GM18498 (cell line): ENCODE data around the gene CROCC2.

ENCODE experiments used
- ATAC-seq: cut with Tn5 transposase; IDR thresholded peaks from one replicate; pipeline ENCODE4 v1.9.1; 2021; ENCODE audit warnings: mild to moderate bottlenecking, moderate library complexity; ENCODE audit not compliant: unreplicated experiment

Gene CROCC2

DNA sequence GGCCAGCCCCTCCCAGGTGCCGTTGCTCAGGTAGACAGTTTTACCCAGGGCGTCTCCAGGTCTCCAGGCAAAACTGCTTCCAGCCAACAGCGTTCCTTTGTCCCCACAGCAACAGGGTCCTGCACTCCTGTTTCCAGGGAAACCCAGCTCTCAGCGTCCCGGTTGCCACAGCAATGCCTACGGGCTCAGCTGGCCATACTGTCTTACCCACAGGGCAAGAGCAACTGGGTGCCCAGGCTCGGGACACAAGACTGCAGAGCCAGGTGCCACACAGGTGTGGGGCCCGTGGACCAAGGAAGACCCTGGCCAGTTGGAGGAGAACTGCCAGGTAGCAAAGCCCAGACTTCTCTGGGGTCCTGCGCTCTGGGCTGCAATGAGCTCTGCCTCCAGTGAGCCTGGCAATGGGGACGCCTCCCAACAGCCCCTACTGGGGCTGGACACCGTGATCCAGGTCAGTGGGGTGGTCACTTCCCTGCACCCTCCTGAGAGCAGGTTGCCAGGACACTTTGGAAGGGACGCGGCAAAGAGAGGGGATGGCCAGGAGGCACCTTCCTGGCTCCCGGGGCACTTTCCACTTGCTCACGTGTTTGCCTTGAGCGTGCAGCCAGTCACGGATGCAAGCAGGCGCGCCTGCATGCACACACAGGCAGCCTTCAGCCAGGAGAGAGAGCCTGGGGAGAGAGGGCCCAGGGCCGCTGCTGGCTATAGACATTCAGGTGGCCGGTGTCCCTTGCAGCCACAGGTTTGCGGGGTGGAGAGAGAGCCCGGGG, at the start of gene CROCC2:
TSS of gene CROCC2 (plus strand) at position 196 of the 770 bp plus-strand sequence. CDS start at position 374, 178 bp downstream.
- ATAC-seq = no peak

DNA sequence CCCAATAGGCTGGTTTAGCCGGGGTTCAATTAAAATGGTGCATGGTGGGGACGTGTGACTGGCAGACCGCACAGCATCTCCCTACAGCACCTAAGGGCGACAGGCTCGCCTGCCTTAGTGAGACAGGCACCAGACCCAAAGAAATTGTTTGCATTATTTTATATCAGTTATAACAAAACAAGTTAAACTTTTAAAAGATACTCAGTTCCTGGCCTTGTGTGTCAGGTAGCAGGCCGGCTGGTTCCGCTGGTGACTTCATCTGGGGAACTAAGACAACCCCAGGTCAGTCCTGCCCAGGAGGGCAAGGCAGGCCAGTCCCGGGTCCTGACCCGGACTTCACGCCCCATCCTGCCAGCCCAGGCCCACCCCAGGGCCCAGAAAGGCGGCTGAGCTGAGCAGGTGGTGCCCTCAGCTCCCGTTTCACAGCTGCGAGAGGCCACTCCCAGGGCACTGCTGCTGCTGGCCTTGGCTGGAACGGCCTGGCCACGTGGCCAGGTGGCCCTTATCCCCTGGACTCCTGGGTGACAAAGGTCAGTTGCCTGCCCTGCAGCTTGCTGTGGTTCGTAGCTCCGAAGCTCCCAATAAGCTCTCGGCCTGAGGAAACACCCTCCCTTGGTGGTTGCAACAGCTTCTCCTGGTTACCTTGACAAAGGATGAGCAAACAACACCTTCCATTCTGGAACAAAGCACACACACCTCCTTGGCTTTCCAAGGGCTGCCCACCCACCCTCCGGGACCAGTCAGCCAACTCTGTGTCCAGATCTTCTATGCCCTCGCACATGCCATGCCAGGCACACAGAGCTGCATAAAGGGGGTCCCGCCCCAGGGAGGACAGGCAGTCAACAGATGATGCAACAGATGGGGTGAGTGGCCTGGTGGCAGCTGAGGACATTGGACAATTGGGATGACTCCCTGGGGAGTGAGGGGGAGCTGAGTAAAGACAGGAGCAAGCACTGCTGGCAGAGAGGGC, 48.8 kb upstream of the CROCC2 start:
- no peak for ATAC-seq

- ATAC-seq = no peak
These were observed 47.8 kb upstream of the CROCC2 start for GRCh38 chr2:240858321-240858720.

DNA sequence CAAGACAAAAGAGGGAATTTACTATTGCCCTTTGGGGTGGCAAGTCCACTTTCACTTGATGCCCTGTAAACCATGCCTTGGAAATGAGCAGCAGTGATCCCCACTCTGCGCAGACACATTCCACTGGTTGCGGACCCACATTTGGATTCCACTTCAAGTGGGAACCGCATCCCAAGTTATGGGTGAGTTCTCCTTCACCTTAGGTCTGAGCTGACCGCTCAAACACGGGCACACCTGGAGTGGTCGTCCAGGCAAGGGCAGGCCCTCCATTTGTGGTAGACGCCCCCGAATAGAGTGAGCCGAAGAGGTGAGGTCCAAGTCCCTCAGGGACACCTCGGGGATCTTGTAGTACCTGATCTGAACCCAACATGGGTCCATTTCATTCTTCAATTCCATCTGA, 47.3 kb upstream of the CROCC2 start:
- no peak for ATAC-seq

DNA sequence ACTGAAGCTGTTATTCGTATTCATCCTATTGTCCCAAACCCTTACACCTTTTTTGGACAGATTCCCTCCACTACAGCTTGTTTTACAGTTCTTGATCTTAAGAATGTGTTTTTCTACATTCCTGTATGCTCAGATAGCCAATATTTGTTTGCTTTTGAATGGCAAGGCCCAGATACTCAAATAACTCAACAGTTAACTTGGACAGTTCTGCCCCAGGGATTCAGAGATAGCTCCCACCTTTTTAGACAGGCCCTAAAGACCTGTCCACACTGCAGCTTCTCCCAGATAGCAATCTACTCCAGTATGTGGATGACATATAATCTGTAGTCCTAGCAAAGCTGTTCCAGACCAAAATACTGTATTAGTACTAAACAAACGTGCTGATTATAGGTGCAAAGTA, 44.6 kb upstream of the CROCC2 start:
- ATAC-seq = no peak

GRCh38 chr2:240864475-240864874, 41.7 kb upstream of the CROCC2 start:
- no peak for ATAC-seq

DNA sequence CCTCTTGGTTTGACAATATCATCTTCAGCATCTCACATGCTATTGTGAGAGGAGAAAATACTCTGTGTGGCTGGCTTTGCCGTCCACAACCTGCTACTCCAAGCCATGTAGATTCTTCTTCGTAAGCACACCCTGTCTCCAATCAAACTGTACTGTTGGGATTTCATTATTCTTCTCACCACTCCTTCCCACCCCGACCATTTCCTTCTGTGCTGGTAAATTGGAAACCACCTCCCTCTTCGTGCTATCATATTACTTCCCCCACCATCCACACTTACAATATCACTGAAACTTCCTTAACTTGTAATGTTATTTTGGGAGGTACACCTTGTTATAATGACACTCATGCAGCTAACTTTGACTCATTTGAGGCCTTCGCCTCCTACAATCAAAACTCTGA, 40.7 kb upstream of the CROCC2 start:
- no peak for ATAC-seq

DNA sequence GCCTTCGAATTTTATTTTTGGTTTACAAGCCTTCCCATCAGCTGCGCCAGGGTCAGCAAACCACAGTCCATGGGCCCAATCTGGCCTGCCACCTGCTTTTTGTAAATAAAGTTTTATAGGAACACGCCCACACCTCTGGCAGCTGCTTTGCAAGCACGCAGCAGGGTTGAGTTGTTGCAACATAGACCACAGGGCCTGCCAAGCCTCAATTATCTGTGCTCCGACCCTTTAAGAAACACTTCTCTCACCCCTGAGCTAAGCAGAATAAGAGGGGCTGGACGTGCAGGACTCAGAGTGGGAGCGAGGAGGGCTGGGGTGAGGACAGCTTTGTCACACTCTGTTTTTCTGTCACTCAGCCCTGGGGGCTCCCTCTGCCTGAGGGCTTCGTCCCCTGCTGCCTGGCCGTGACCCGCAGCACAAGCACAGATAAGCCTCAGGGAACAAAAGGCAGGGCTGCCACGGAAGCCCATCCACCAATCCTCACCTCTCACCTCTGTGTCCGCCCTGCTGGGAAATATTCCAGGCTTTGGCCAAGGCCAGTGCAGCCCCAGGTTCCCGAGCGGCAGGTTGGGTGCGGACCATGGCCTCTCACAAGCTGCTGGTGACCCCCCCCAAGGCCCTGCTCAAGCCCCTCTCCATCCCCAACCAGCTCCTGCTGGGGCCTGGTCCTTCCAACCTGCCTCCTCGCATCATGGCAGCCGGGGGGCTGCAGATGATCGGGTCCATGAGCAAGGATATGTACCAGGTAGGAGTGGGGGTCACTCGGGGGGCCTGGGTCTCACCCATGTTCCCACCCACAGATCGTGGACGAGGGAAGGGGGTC, 37.6 kb upstream of the CROCC2 start, which contains the start of gene AGXT:
TSS of gene AGXT (plus strand) at position 539 of the 823 bp plus-strand sequence. CDS start at position 581, 42 bp downstream.
- ATAC-seq = no peak

GRCh38 chr2:240869109-240869955, 36.8 kb upstream of the CROCC2 start:
- no peak for ATAC-seq

DNA sequence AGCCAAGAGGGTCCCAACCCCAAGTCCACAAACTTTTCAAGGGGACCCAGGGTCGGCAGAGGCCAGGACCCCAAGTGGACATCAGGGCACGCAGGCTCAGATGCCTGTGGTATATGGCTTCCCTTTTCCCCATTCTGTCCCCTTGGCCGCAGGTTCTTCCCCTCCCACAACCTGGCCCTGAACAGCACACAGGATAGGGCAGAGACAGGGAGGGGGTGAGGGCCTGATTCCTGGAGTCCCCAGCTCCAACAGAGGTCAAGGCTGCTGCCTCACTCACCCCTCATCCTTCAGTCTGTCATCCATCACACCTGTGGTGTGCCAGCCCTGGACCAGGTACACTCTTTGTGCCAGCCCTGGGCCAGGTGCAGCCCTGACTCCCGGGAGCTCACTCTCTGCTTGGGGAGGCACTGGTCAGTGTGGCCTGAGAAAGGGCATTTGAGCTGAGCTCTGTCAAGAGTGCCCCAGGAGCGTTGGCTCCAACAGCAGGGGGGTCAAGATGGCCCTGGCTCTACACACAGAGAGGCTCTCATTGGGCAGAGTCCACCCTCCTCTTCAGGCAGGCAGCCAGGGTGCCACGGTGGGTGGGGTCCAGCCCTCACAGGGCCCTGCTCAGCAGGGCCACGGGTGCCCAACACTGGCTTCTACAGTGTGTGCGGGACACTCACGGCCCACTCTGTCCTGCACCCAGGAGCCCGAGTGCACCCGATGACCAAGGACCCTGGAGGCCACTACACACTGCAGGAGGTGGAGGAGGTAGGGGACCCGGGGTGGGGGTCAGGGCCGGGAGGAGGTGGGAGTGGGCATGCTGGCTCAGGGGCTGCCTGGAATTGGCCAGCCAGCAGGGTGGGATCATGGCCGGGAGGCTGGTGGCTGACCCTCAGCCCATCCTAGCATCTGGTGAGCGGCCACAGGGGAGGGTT, 35.9 kb upstream of the CROCC2 start:
- no peak for ATAC-seq

GRCh38 chr2:240871071-240871958, 34.8 kb upstream of the CROCC2 start:
- no peak for ATAC-seq

GRCh38 chr2:240872317-240873097, 33.6 kb upstream of the CROCC2 start:
- ATAC-seq = no peak

DNA sequence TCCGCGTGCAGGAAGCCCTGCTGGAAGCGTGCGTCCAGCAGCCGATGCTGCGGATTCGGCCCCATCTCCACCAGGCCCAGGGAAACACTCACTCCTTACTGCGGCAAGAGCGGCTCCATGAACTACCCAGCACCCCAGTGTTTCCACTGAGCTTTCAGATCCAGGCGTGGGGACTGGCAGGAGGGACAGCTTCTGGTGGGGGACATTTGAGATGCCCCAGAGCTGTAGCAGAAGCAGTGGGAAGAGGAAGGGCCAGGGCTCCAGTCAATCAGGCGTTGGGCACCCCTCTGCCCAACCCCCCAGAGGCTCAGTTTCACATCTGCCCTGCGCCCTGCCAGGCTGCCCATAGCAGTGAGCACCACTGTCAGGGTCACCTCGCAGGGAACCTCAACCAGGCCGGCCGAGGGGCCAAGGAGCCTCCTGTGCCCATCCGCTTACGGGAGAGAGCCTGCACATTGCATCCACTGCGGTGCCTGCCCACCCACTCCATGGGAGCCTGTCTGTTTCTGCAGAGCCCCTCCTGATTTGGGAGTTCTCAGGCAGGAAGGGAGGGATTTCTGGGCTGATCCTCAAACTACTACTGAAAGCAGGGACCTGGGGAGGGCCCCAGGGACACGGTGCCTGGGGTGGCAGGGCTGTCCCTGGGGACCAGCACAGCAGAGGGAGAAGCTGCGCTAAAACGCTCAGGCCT, 32.9 kb upstream of the CROCC2 start:
- ATAC-seq = no peak

DNA sequence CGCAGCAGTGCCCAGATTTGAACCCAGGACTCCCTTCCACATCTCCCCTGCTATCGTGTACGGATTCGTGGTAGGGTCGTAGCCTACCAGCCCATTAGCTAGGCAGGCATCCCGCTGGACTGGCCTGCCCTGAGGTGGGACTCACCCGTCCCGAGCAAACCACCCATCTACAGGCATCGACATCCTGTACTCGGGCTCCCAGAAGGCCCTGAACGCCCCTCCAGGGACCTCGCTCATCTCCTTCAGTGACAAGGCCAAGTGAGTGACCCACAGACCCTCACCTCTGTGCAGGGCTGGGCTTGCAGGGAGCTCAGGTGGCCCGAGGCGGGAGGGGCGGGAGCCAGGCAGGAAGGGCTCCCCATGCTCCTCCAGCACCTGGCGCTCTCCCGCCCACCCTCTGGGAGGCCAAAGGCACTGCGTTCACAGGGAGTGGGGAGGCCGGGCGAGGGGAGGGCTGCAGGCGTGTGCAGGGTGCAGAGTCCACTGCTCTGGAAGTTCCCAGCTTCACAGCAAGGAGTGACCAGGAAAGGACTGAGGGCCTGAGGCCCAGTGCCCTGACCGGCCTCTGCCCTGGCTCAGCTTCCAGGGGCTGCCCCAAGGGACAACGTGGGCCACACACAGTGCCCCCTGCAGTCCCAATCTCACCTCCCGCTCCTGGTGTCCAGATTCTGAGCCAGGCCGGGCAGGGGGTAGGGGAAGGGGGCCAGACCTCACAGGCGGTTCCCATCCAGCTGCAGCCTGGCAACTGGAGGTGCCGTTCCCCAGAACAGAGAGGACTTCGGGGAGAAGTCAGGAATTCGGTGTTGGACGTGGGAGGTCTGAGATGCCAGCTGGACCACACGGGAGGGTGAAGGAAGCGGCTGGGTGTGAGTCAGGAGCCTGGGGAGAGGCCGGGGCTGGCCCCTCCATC, 32.1 kb upstream of the CROCC2 start:
- ATAC-seq = no peak

DNA sequence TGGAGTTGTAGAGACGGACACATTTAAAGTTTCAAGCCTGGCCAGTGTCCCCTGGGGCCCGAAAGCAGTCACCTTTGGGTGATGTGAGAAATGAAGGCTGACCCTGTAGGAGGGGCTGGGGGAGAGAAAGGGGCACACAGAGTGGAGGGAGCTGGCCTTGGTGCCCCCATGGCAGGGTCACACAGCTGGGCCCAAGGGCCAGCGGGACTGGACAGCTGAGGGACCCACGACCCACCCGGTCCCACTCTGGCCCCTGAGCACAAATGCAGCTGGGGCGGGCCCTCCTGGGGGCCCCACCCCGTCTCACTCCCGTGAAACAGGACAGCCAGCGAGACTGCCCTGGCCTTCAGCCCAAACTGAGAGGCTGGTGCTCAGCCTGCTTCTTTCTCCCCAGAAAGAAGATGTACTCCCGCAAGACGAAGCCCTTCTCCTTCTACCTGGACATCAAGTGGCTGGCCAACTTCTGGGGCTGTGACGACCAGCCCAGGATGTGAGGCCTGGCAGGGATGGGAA, 31.4 kb upstream of the CROCC2 start:
- ATAC-seq = no peak
